ENCODE results near the gene LMAN2L.

DNA sequence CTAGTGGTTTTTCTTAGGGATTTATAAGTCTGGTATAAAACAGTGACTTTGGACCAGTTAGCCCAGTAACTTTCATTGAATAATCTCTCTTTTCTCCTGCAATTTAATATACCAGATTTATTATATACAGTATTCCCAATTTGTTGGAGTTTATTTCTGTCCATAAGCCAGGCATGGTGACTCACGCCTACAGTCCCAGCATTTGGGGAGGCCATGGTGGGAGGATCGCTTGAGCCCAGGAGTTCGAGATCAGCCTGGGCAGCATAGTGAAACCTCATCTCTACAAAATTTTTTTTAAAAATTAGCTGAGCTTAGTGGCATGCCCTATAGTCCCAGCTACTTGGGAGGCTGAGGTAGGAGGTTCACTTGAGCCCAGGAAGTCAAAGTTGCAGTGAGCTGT, 47.5 kb upstream of the LMAN2L start:
- TF ChIP-seq POLR2A (IDR thresholded peaks at IDR 0.05; ENCODE audit: extremely low read depth, insufficient read length) (no peak), MYC (IDR thresholded peaks at IDR 0.05; ENCODE audit: low read depth, low read length) (no peak)
- TF ChIP-seq, protein P1, sequence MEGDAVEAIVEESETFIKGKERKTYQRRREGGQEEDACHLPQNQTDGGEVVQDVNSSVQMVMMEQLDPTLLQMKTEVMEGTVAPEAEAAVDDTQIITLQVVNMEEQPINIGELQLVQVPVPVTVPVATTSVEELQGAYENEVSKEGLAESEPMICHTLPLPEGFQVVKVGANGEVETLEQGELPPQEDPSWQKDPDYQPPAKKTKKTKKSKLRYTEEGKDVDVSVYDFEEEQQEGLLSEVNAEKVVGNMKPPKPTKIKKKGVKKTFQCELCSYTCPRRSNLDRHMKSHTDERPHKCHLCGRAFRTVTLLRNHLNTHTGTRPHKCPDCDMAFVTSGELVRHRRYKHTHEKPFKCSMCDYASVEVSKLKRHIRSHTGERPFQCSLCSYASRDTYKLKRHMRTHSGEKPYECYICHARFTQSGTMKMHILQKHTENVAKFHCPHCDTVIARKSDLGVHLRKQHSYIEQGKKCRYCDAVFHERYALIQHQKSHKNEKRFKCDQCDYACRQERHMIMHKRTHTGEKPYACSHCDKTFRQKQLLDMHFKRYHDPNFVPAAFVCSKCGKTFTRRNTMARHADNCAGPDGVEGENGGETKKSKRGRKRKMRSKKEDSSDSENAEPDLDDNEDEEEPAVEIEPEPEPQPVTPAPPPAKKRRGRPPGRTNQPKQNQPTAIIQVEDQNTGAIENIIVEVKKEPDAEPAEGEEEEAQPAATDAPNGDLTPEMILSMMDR (IDR thresholded peaks at IDR 0.05; ENCODE audit: low read depth, low read length) = no peak
- TF ChIP-seq, protein P2, sequence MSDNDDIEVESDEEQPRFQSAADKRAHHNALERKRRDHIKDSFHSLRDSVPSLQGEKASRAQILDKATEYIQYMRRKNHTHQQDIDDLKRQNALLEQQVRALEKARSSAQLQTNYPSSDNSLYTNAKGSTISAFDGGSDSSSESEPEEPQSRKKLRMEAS (IDR thresholded peaks at IDR 0.05; ENCODE audit: low read depth, low read length) = no peak
